Fibroblast of lung (primary cell): ENCODE measurements around the gene SFXN3. TPM values are rescaled to one million over a fixed set of nuclear protein-coding genes. Genes with fewer than 3 reads are reported as not detected.

Experiments used
- DNase-seq, 2 donors: peaks; one replicate each; pipeline versions ENCODE4 v3.0.0 to v3.0.0-alpha.2; 2010; ENCODE audit warnings: low read depth in 2 of 2
- H2AFZ ChIP-seq: 2 replicates; pipeline ENCODE4 v1.5.1; 2012; ENCODE audit warnings: low read length, control low read depth, inconsistent platforms
- H3K27ac ChIP-seq: 2 replicates; pipeline ENCODE4 v1.5.1; 2011; ENCODE audit warnings: low read length, control low read depth; ENCODE audit not compliant: insufficient read depth
- H3K27me3 ChIP-seq: 2 replicates; pipeline ENCODE4 v1.5.1; 2011; ENCODE audit warnings: mild to moderate bottlenecking, low read length; ENCODE audit not compliant: control insufficient read depth, insufficient read depth
- H3K36me3 ChIP-seq: 2 replicates; pipeline ENCODE4 v1.5.1; 2011; ENCODE audit warnings: low read length; ENCODE audit not compliant: control insufficient read depth, insufficient read depth
- H3K4me1 ChIP-seq: 2 replicates; pipeline ENCODE4 v1.5.1; 2011; ENCODE audit warnings: low read length; ENCODE audit not compliant: control insufficient read depth, insufficient read depth; ENCODE audit errors: extremely low read depth
- H3K4me2 ChIP-seq: 2 replicates; pipeline ENCODE4 v1.5.1; 2011; ENCODE audit warnings: low read length, control low read depth; ENCODE audit not compliant: insufficient read depth; ENCODE audit errors: extremely low read depth
- H3K4me3 ChIP-seq, 4 experiments: fragments of 200-600 bp in 1 of 4; sonication (generic) in 1 of 4; replicated peaks in 1 of 4; 2 replicates each; pipeline ENCODE4 v1.5.1; 2011 to 2016; ENCODE audit warnings: low read length in 4 of 4, low read depth in 3 of 4, mild to moderate bottlenecking in 3 of 4, control low read depth in 2 of 4, inconsistent platforms in 1 of 4, mixed read lengths in 1 of 4; ENCODE audit not compliant: insufficient read depth in 1 of 4; ENCODE audit errors: control extremely low read depth in 1 of 4
- H3K79me2 ChIP-seq: 2 replicates; pipeline ENCODE4 v1.5.1; 2012; ENCODE audit warnings: mild to moderate bottlenecking, low read length, inconsistent platforms; ENCODE audit not compliant: control insufficient read depth, insufficient read depth
- H3K9ac ChIP-seq: 2 replicates; pipeline ENCODE4 v1.5.1; 2011; ENCODE audit warnings: mild to moderate bottlenecking, low read length, control low read depth; ENCODE audit not compliant: insufficient read depth
- H3K9me3 ChIP-seq: 2 replicates; pipeline ENCODE4 v1.5.1; 2012; ENCODE audit warnings: low read depth, low read length; ENCODE audit not compliant: control insufficient read depth, insufficient read depth
- H4K20me1 ChIP-seq: 2 replicates; pipeline ENCODE4 v1.5.1; 2011; ENCODE audit warnings: low read length; ENCODE audit not compliant: control insufficient read depth, insufficient read depth; ENCODE audit errors: extremely low read depth
- EZH2 ChIP-seq: IDR thresholded peaks from 2 replicates; pipeline ENCODE4 v1.5.1; 2012; ENCODE audit warnings: low read length, control low read depth, mild to moderate bottlenecking; ENCODE audit errors: missing control alignments
- polyA plus RNA-seq, 2 donors: library from polyadenylated mRNA; depleted of rRNA in 1 of 2; stranded (reverse) in 1 of 2; unstranded in 1 of 2; fragments of >200 nt; gene quantifications; 2 replicates each; pipeline ENCODE4 v1.2.1, GENCODE V29; 2011 to 2012; ENCODE audit warnings: missing spikeins in 1 of 2
- total RNA-seq: library from RNA; depleted of rRNA; stranded (reverse); fragments of >200 nt; gene quantifications from 2 replicates; pipeline ENCODE4 v1.2.1, GENCODE V29; 2014
- TF ChIP-seq, protein P1 (sequence below), 2 donors: IDR thresholded peaks in 1 of 2; conservative IDR thresholded peaks in 1 of 2; 1 replicate in 1 of 2; 2 replicates in 1 of 2; pipeline ENCODE4 v1.5.1; 2011 to 2012; ENCODE audit warnings: low read length in 2 of 2, control low read depth in 1 of 2, inconsistent platforms in 1 of 2, low read depth in 1 of 2, mild to moderate bottlenecking in 1 of 2

Gene SFXN3
- total and polyA plus RNA-seq, 2 donors (not counting 1 experiment from before 2014, with no cell fraction given): 55.0 to 79.3 TPM

DNA sequence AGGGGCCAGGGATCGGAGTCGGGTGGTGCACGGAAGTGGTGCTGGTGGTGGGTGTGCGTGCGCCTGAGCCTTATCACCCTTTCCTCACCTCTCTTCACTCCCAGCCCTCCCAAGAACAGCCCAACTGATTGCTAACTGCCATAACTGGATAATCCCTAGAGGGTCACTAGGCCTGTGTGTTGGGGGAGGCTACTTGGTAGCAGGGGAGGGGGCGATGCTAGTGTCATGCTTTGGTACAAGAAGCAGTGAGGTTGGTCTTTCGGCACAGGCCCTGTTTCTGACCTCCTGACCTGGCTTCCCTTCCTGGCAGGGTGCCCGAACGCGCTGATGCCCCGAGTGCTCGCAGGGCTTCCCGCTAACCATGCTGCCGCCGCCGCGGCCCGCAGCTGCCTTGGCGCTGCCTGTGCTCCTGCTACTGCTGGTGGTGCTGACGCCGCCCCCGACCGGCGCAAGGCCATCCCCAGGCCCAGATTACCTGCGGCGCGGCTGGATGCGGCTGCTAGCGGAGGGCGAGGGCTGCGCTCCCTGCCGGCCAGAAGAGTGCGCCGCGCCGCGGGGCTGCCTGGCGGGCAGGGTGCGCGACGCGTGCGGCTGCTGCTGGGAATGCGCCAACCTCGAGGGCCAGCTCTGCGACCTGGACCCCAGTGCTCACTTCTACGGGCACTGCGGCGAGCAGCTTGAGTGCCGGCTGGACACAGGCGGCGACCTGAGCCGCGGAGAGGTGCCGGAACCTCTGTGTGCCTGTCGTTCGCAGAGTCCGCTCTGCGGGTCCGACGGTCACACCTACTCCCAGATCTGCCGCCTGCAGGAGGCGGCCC, 31.4 kb downstream of the SFXN3 start:
- peak; percentile 44 to 54 for DNase-seq
- no peaks in the 10 kb centered on the region for H3K9me3 ChIP-seq
- TF ChIP-seq, protein P1, sequence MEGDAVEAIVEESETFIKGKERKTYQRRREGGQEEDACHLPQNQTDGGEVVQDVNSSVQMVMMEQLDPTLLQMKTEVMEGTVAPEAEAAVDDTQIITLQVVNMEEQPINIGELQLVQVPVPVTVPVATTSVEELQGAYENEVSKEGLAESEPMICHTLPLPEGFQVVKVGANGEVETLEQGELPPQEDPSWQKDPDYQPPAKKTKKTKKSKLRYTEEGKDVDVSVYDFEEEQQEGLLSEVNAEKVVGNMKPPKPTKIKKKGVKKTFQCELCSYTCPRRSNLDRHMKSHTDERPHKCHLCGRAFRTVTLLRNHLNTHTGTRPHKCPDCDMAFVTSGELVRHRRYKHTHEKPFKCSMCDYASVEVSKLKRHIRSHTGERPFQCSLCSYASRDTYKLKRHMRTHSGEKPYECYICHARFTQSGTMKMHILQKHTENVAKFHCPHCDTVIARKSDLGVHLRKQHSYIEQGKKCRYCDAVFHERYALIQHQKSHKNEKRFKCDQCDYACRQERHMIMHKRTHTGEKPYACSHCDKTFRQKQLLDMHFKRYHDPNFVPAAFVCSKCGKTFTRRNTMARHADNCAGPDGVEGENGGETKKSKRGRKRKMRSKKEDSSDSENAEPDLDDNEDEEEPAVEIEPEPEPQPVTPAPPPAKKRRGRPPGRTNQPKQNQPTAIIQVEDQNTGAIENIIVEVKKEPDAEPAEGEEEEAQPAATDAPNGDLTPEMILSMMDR (conservative IDR thresholded peaks at IDR 0.05 in 1 of 2, IDR thresholded peaks at IDR 0.05 in 1 of 2; ENCODE audit: low read depth in 1 of 2, low read length in 2 of 2): peak; percentile 32 to 40
- TF ChIP-seq EZH2: no peak
- H3K36me3 ChIP-seq: no peaks in the 10 kb centered on the region
- H4K20me1 ChIP-seq: no peaks in the 10 kb centered on the region
- no peaks in the 10 kb centered on the region for H3K27me3 ChIP-seq
- H3K4me1 ChIP-seq: peaks cover 13% of the 10 kb centered on the region
- peaks cover 13% of the 10 kb centered on the region for H3K79me2 ChIP-seq
- peak overlapping the region; percentile 32 for H2AFZ ChIP-seq
- peak overlapping the region; percentile 97 for H3K27ac ChIP-seq
- peak overlapping the region; percentile 77 for H3K4me2 ChIP-seq
- H3K9ac ChIP-seq: peak overlapping the region; percentile 45
- H3K4me3 ChIP-seq: peak overlapping the region; percentile 58 to 98 (median 68)

DNA sequence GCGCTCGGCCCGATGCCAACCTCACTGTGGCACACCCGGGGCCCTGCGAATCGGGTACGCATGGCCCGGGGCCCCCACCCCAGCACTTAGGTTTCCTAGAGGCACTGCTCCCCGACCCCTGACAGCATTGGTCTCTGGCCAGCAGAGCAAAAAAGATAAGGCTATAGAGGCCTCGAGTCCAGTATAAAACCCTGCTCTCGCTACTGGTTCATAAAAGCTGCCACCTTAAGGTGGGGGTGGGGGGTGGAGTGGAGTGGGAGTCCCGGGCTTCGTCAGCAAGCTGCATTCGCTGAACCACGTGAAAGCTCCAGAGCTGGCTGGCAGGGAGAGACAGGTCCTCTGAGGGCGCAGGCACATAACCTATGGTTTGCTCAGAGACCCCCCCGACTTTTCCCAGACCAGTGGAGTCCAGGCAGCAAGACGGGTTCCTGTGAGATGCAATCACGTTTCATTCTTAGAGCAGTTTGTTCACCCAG, 32.1 kb downstream of the SFXN3 start:
- Histone ChIP-seq H3K36me3 (no peaks in the 10 kb centered on the region), H3K9me3 (no peaks in the 10 kb centered on the region), H3K4me2 (peak overlapping the region; percentile 77), H3K4me3 (peak overlapping the region; percentile 25 to 98 (median 64)), H3K27ac (peak overlapping the region; percentile 97), H3K27me3 (no peaks in the 10 kb centered on the region), H3K9ac (no peak overlapping the region), H2AFZ (no peak overlapping the region), H3K79me2 (peaks cover 11% of the 10 kb centered on the region), H3K4me1 (peaks cover 13% of the 10 kb centered on the region), H4K20me1 (no peaks in the 10 kb centered on the region)
- no peak for DNase-seq
- TF ChIP-seq EZH2: no peak
- TF ChIP-seq, protein P1 (conservative IDR thresholded peaks at IDR 0.05 in 1 of 2, IDR thresholded peaks at IDR 0.05 in 1 of 2; ENCODE audit: low read depth in 1 of 2, low read length in 2 of 2): no peak

DNA sequence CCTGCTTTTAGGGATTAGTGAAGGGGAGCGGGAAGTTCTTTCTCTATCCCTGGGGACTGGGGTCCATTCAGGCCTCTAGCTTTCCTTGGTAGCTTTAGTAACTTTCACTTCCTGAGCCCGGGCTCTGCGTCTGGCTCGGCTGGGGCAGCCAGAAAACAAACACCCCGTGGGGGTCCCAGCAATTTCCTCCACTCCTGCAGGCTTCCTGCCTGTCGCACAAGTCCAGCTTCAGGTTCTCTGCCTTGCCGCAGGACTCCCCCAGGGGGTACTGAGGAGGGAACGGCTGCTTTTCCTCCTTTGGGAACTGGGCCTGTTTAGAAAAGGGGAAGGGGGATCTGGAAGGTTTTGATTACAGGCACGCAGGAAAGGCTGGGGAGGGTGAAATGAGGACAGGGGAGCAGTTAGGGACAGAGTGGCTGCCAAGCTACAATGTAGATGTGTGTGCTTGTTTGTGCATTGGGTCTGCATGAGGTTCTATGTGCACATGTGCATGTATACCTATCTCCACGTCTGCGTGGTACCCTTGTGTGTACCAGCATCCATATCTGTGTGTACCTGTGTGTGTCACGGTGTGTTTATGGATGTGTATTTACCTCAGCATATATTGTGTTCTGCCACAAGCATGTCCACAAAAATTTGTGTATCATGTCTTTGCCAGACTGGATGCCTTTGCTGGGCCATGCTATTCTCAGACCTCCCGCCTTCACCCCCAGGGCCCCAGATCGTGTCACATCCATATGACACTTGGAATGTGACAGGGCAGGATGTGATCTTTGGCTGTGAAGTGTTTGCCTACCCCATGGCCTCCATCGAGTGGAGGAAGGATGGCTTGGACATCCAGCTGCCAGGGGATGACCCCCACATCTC, 32.7 kb downstream of the SFXN3 start:
- H2AFZ ChIP-seq: no peak overlapping the region
- H3K9ac ChIP-seq: no peak overlapping the region
- DNase-seq: no peak
- no peaks in the 10 kb centered on the region for H4K20me1 ChIP-seq
- H3K27me3 ChIP-seq: no peaks in the 10 kb centered on the region
- H3K4me1 ChIP-seq: peaks cover 13% of the 10 kb centered on the region
- peaks cover 11% of the 10 kb centered on the region for H3K79me2 ChIP-seq
- H3K9me3 ChIP-seq: no peaks in the 10 kb centered on the region
- peak overlapping the region; percentile 77 for H3K4me2 ChIP-seq
- TF ChIP-seq, protein P1 (conservative IDR thresholded peaks at IDR 0.05 in 1 of 2, IDR thresholded peaks at IDR 0.05 in 1 of 2; ENCODE audit: low read depth in 1 of 2, low read length in 2 of 2): no peak
- TF ChIP-seq EZH2: no peak
- H3K36me3 ChIP-seq: no peaks in the 10 kb centered on the region
- no peak overlapping the region for H3K27ac ChIP-seq
- H3K4me3 ChIP-seq: peak overlapping the region in 2 of 4 experiments; percentile 25 to 98
